Measurements from ENCODE around the gene FNDC4. TPM values are rescaled to one million over a fixed set of nuclear protein-coding genes. Genes with fewer than 3 reads are reported as not detected.

FNDC4 gene
- total RNA-seq, 1 donor from 2014 or later = 2.0 TPM

DNA sequence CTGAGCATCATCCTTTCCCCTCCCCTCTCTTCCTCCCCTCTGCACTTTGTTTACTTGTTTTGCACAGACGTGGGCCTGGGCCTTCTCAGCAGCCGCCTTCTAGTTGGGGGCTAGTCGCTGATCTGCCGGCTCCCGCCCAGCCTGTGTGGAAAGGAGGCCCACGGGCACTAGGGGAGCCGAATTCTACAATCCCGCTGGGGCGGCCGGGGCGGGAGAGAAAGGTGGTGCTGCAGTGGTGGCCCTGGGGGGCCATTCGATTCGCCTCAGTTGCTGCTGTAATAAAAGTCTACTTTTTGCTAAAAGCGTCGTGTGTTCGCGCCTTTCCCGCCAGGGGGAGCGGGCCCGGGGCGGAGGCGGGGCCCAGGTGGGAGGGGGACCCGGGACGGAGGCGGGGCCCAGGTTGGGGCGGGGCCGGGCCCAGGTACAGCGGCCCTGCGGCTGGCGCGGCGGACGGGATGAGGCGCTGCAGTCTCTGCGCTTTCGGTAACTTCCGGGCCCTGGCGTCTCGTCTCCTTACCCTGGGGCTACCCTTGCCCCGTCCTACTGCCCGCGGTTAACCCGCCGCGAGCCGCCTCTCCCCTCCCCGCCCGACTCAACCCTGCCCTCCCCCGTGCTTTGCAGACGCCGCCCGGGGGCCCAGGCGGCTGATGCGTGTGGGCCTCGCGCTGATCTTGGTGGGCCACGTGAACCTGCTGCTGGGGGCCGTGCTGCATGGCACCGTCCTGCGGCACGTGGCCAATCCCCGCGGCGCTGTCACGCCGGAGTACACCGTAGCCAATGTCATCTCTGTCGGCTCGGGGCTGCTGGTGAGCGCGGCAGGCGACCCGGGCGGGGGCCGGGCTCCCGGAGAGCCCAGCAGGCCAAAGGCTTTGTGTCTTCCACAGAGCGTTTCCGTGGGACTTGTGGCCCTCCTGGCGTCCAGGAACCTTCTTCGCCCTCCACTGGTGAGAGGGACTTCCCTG lies 52.8 kb downstream of the FNDC4 start, which contains the start of gene KRTCAP3:
TSS of gene KRTCAP3 (plus strand) at position 424 of the 962 bp plus-strand sequence. CDS start at position 456, 32 bp downstream.
- ATAC-seq (ENCODE audit: poor library complexity) (peak; percentile 66), DNase-seq (no peak)
- intact Hi-C loops (cut with DNase I) = no loop called here

Other genes starting within 250 kb of the FNDC4 start
- gene SLC30A3, start 232.2 kb downstream of the FNDC4 start, total RNA-seq = 10.4 TPM
- 2.3 TPM for gene DNAJC5G, start 219.8 kb downstream of the FNDC4 start, total RNA-seq
- gene TRIM54, start 212.8 kb downstream of the FNDC4 start, total RNA-seq = 301 TPM
- 0.59 TPM for gene UCN, start 186.8 kb downstream of the FNDC4 start, total RNA-seq
- gene MPV17, start 172.1 kb downstream of the FNDC4 start, total RNA-seq = 37.2 TPM
- 14.6 TPM for gene GTF3C2, start 138.4 kb downstream of the FNDC4 start, total RNA-seq
- gene EIF2B4, start 124.9 kb downstream of the FNDC4 start, total RNA-seq = 37.4 TPM
- gene SNX17, start 124.6 kb downstream of the FNDC4 start, total RNA-seq = 55.6 TPM
- gene ZNF513, start 114.5 kb downstream of the FNDC4 start, total RNA-seq = 6.0 TPM
- gene PPM1G, start 85.6 kb downstream of the FNDC4 start, total RNA-seq = 34.3 TPM
- 50.8 TPM for gene NRBP1, start 66.6 kb downstream of the FNDC4 start, total RNA-seq
- gene KRTCAP3, start 52.8 kb downstream of the FNDC4 start, total RNA-seq = 0.24 TPM
- gene IFT172, start 5.5 kb downstream of the FNDC4 start, total RNA-seq = 20.3 TPM
- not detected for gene GCKR, start 1.6 kb upstream of the FNDC4 start, total RNA-seq
- gene ZNF512, start 87.8 kb upstream of the FNDC4 start, total RNA-seq = 16.6 TPM
- 6.1 TPM for gene CCDC121, start 133.8 kb upstream of the FNDC4 start, total RNA-seq
- 18.0 TPM for gene GPN1, start 133.8 kb upstream of the FNDC4 start, total RNA-seq
- 24.2 TPM for gene SUPT7L, start 168.4 kb upstream of the FNDC4 start, total RNA-seq
- gene SLC4A1AP, start 168.7 kb upstream of the FNDC4 start, total RNA-seq = 18.5 TPM

All from Right ventricle myocardium superior (tissue), 1 donor.